ENCODE measurements around the gene NFU1.

- TF ChIP-seq EZH2 (IDR thresholded peaks at IDR 0.05; ENCODE audit: insufficient read depth, poor library complexity, severe bottlenecking) (no peak), EZH2phosphoT487 (IDR thresholded peaks at IDR 0.05; ENCODE audit: insufficient read depth, low read depth) (no peak)
Observed at GRCh38 chr2:69456950-69457445, 19.8 kb upstream of the NFU1 start.

All from GM23248 (cell line).